Skin of body (tissue), 2 donors: ENCODE data around the gene HS2ST1. TPM values are rescaled to one million over a fixed set of nuclear protein-coding genes. Genes with fewer than 3 reads are reported as not detected.
"Not testable (repeated sequence)": the region's sequence is repeated elsewhere in the genome, so short reads cannot be mapped to it uniquely, and the experiment has no call there.

Source experiments
- DNase-seq: peaks from one replicate; lab custom pipeline; 2025; lab: John Stamatoyannopoulos, UW
- total RNA-seq: library from RNA; depleted of rRNA; stranded (reverse); fragments of >200 nt; gene quantifications from one replicate; pipeline ENCODE4 v1.2.3, GENCODE V29; 2014

Gene HS2ST1
- total RNA-seq, 1 donor from 2014 or later: 20.2 TPM

DNA sequence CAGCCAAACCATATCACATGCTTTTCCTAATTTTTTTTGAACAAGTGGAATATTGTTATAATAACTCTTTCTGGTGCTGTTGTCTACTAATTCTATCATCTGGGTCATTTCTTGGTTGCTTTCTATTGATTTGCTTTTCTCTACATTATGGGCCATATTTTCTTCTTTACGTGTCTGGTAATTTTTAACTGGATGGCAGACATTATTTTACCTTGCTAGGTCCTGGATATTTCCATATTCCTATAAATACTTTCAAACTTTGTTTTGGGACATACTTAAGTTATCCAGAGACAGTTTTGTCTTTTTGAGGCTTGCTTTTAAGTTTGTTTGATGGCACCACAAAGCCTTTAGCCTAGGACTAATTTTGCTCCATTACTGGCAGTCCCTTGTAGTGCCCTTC, 11.3 kb downstream of the HS2ST1 start:
- no peak for DNase-seq

DNA sequence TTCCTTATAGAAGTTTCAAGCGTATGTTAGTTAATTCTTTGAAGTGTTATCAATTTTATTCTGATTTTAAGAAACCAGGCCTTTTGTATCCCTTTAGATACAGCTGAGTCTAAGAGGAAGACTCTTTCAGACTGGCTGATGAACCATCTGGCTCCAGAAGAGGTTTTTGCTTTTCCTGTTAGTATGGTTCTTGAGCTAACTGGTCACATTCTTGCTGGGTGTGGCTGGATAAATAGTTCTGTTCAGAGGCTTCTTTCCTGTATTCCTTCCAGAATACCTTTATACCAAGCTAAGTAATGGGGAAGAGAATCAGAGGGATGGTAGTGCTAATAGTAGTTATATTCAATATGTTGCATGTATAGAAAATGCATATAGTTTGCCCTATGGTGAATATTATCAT, 12.4 kb downstream of the HS2ST1 start:
- DNase-seq: no peak

DNA sequence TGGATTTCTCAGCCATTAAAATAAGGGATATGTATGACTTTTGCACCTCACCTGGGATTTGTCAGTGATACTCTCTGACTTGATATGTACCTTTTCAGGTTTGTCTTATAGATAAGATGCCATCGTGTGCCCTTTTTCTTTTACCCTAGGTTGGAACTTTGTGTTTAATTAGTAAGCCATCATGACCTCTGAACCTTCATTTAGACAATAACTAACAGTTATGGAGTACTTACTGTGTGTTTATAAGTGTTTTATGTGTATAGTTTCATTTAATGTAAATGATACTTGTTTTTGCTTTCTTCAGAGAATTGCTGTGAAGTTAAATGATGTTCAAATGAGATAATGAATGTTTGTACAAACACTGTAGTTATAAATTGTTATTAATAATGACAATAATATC, 14.4 kb downstream of the HS2ST1 start:
- no peak for DNase-seq

DNA sequence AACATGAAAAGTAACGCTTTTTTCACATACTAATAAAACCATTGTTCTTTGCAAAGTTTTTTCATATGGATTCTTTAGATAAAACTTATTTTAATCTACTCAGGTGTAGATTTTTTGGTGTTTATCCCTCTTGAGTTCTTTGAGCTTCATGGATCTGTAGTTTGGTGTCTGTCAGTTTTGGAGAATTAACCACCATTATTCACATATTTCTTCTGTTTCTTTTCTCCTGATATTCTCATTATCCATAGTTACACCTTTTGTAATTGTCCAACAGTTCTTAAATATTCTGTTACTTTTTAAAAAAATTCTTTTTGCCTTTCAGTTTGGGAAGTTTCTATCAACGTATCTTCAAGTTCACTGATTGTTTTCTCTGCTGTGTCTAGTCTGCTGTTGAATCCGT, 18.6 kb downstream of the HS2ST1 start:
- DNase-seq: no peak

DNA sequence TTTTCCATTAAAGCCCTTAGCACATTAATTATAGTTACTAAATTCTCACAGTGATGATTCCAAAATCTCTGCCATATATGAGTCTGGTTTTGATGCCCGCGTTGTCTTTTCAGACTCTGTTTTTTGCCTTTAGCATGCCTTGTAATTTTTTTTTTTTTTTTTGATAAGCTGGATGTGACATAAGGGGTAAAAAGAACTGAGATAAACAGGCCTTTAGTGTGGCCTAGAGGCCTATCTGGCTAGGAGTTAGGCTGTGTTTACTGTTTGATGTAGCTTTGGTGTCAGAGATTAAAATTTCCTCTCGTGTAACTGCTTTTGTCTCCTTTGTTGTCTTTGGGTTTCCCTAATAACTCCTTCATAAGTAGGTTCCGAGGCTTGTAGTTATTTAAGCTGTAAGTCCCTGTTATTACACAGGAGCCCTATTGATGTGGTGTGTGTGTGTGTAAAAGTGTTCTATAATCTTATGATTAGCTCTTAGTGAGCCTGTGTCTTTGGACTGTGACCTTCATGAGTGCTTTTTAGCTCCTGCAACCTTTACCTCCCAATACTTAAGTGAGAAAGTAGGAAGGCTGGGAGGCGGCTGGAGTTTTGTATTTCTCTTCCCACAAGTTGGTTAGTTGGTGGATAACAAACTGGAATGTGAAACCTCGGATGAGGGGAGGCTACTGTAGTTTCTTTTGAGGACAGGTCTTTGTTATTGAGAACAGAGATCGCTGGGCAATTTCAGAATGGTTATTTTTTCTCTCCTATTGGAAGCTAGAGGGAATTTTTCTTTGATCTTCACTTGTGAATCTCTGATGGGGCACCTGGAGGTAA, 19.3 kb downstream of the HS2ST1 start:
- no peak for DNase-seq

DNA sequence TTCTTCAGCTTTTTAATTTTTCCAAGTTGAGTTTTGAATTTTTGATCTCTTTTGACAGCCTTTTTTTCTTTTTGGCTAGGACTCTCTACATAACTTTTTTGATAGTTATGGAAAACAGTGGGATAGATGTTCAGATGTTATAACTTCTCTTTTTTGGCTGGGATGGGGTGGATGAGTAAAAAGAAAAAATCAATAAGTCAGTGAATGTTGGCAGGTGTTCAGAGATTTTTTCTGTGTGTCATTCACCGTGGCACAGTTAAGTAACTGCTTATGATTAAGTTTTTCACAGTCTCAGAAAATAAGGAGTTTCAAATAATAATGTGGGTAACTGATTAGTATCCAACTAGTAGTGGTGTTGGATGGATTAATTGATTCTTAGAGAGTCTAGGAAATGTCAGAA, 24.0 kb downstream of the HS2ST1 start:
- DNase-seq: no peak

DNA sequence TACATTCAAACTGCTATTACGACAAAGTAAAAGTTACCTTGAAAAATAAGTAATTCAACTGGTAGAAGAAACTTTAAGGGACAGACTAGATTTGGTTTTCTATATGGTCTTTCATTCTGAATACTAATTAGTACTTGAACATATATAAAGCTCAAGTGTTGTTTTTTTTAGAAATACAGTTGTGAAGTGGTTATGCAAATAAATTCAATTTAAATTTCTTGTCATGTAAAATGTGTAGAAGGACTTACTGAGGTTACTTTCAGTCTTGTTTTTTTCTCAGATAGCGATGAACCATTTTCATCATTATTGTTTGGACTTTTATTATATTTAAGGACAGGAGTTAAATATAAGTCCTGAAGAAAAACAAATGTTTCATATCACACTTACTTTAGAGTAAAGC, 24.4 kb downstream of the HS2ST1 start:
- no peak for DNase-seq

DNA sequence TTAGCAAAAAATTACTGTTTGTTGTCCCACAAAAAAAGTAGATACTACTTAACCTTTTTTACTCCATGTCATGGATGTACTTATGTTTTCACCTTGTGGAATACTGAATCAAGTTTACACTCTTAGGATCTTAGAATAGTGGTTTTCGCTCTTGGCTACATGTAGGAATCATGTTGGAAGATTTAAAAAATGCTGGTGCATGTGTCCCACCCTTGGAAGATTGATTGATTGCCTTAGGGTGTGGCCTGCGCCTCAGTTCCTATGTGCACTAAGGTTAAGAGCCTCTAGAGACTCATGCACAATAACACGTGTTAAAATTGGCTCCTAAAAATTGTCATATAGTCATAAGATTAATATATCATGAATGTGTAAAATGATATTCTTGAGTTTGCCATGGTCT, 25.0 kb downstream of the HS2ST1 start:
- no peak for DNase-seq

DNA sequence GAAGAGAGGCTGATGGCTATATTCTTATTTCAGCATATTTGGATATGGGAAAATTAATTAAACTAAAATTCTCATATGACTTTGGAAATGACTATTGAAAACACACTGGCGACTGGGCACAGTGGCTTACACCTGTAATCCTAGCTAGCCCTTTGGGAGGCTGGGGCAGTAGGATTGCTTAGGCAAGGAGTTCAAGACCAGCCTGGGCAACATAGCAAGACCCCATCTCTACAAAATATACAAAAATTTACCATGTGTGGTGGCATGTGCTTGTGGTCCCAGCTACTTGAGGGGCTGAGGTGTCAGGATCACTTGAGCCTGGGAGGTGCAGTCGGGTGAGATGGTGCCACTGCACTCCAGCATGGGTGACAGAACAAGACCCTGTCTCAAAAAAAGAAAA, 26.2 kb downstream of the HS2ST1 start:
- DNase-seq: no peak

DNA sequence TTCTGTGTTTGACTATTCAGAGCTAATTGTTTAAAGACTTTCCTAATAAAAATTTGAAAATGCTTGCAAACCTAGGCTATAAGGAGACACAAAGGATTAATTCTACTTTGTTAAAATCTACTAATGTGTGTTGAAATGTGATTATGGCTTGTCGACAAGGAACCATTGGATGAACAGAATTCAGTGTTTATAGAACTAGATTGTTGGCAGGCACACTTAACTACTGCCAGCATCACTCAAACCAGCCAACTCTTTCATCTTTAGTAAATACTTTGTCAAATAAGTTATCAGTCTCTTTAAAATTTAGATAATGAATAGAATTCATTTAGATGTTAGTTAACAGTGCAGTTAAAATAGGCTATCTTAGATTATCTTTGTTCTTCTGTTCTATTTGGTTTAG, 27.6 kb downstream of the HS2ST1 start:
- DNase-seq: no peak

DNA sequence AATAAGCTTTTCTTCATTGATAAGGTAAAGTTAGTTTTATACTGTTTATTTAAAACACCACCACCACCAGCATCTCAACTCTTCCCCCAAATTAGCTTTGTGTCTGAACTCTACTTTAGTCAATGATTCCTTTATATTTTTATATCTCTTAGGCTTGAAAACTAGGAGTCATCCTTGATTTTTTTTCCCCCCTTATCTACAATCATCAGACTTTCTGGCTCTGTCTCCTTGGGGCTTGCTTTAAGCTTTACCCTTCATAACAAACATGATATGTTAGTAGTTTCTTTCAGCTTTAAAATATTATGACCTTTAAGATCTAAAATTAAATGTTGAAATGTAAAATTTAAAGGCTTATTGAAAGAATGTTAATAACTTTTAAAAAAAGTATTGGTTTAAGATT, 28.3 kb downstream of the HS2ST1 start:
- DNase-seq: no peak

DNA sequence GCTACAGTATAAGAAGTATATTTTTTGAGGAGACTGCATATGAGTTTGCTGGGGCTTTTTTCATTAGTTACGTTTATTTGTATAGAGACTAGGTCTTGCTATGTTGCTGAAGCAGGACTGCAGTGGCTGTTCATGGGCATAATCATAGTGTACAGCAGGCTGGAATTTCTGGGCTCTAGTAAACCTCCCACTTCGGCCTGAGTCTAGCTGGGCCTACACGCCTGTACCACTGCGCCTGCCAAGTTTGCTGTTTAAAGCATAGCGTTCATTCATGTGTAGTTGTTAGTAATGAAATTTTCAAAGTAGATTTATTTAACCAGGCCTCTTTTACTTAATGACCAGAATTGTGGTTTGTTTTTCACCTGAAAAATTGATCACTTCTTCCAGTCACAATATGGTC, 33.8 kb downstream of the HS2ST1 start:
- DNase-seq: no peak

DNA sequence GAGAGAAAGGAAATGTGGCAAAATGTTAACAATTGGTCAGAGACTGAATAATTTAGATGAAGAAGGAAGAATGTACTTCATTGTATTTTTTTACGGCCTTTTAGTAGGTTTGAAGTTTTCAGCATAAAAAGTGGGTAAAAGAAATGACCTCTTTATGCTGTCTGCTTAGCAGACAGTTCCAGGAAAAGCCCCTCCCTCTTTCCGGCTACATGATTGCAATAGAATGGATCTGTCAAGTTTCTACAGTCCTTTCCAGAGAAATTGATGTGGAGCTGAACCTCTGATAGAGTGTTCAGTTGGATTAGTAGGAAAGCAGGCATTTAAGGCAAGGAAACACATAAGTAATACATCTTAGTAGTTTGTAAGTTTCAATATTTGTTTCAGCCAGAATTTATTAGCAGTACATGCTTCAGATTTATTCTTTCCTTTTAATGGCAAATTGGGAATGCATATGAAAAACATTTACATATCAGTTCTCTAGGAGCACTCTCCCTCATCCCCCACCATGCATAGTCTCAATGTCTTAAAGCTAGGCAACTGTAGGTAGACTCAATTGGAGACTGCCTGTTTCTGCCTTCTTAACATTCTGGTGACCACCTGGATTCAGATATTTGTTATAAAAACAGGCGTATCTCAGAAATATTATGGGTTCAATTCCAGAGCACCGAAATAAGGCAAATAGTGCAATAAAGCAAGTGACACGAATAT, 36.4 kb downstream of the HS2ST1 start:
- DNase-seq: no peak

DNA sequence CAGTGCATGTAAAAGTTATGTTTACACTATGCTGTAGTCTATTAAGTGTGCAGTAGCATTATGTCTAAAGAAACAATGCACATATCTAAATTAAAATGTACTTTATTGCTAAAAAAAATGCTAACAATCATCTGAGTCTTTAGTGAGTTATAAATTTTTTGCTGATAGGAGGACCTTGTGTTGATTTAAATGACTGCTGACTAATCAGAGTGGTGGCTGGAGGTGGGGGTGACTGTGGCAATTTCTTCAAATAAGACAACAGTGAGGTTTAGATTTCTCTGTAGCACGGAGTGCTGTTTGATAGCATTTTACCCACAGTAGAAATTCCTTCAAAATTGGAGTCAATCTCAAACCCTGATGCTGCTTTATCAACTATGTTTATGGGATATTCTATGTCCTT, 37.0 kb downstream of the HS2ST1 start:
- no peak for DNase-seq

DNA sequence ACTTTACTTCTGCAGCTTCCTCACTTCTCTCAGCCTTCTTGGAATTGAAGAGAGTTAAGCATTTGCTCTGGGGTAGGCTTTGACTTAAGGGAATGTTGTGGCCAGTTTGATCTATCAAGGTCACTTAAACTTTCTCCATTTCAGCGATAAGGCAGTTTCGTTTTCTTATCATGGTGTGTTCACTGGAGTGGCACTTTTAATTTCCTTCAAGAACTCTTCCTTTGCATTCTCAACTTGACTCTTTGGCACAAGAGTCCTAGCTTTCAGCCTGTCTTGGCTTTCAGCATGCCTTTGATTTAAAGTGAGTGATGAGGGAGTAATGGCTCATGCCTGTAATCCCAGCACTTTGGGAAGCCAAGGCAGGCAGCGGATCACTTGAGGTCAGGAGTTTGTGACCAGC, 38.7 kb downstream of the HS2ST1 start:
- no peak for DNase-seq

DNA sequence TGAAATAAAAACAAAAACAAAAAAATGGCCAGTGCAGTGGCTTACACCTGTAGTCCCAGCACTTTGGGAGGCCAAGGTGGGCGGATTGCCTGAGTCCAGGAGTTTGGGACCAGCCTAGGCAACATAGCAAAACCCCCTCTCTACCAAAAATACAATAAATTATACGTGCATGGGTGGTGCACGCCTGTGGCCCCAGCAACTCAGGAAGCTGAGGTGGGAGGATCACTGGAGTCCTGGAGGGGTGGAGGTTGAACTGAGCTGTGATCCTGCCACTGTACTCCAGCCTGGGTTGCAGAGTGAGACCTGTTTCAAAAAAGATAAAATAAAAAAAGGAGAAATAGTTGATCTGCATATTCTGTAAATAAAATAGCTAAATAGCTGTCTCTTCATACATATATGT, 41.2 kb downstream of the HS2ST1 start:
- no peak for DNase-seq

DNA sequence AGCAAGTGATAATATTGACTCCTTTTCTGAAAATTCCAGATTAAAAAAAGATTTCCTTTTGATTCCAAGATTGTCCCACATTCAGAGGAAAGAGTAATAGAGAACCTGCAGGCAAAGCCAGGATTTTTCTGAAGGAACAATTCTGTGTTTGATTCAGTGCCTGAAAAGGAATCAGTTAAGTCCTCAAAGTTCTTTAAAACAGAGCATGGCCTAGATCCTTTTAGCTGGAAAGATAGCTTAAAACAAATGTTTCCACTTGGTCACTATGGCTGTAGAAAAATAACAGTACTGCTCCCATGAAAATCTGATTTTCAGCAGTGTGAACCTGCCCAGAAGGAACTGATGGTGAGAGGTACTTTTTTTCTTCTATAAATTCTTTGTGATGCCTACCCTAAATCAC, 41.8 kb downstream of the HS2ST1 start:
- no peak for DNase-seq

DNA sequence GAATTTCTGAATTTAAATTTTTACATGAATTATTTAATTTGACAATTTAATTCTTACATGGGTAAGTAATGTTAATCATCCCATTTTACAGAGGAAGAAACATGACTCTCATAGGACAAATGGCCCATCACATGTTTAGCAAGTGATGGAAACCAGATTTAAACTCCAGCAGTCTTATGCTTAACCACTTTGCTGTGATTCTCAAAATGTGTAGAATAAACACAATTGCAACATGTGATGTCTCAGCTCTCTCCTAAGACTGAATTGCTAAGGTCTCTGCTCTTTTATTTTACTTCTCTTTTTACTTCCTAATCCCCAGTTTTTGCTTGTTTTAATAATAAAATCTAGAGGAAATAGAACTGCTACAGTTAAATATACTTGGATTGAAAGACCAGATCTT, 42.8 kb downstream of the HS2ST1 start:
- DNase-seq: no peak

DNA sequence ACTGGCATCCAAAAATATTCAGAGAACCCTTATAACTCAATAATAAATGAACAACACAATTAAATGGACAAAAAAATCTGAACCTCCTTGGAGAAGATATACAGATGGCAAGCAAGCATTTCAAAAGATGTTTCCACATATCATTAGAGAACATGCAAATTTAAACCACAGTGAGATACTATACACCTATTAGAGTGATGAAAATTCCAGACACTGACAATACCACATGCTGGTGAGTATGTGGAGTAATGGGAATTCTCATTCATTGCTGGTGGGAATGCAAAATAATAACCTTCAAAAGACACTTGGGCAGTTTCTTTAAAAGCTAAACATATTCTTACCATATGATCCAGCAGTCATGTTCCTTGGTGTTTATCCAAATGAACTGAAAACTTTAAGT, 46.1 kb downstream of the HS2ST1 start:
- DNase-seq: no peak

DNA sequence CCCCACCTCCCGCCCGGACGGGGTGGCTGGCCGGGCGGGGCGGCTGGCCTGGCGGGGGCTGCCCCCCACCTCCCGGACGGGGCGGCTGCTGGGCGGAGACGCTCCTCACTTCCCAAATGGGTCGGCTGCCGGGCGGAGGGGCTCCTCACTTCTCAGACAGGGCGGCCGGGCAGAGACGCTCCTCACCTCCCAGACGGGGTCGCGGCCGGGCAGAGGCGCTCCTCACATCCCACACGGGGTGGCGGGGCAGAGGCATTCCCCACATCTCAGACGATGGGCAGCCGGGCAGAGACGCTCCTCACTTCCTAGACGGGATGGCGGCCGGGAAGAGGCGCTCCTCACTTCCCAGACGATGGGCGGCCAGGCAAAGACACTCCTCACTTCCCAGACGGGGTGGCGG, 49.4 kb downstream of the HS2ST1 start:
- DNase-seq: not testable (repeated sequence)

DNA sequence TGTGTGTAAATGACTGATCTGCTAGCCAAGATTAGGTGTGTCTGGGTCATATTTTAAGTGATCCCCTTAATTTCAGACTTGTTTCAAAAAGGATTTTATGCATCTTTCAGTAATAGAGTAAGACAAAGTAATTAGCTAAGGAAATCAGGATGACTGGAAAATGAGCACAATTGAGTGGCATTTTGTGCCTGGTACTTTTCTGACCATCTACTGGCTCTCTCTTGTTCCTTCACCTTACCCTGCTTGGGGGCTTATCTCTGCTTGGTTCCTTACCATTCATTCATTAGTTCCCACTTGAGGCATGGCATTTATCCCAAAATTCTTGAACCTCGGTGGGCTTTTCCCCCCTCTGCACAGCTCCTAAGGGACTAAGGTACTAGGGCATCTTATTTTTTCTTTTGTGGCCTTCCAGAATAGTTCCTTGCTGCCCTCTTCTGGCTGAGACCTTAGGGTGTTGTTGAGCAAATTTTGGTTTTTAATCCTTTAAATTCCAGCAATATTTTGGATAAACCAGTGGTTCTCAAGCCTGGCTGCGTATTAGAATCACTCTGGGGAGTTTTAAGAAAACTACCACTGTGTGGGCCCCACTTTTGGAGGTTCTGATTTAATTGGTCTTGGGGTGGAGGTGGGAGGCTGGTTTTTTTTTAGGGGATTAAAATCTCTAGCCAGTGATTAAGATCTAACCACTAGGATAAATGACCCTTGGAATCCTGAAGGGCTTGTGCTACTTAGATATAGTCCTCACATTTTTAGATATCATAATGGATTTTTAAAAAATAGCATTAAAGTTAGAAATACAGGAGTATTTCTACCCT, 50.8 kb downstream of the HS2ST1 start:
- no peak for DNase-seq

DNA sequence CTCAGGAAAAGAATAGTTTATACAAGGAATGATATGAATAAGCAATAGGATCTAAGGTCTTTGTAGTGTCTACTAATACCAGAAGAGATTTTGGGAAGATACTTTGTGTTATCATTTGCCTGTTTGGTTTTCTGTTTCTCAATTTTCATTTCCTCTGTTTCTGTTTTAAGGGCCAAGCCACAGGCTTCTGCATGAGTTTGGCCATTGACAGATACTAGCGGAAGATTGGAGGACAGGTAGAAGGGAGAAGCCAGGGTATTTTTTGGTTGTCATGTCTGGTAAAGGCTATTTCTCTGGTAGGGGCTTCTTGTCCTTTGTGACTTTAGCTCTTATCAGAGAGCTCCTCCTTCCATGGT, 51.4 kb downstream of the HS2ST1 start:
- DNase-seq: no peak
